CD4-positive, alpha-beta T cell treated with Interleukin-21 for 1 hour (primary cell): Measurements from ENCODE around the gene RBM12.
A peak's percentile ranks its signal among the peaks of the same experiment; 100 is the strongest.
"Not testable (repeated sequence)": the region's sequence is repeated elsewhere in the genome, so short reads cannot be mapped to it uniquely, and the experiment has no call there.

ENCODE experiments used
- DNase-seq: peaks from one replicate; pipeline ENCODE4 v3.0.0-alpha.2; 2020

Gene RBM12

GRCh38 chr20:35698298-35699126 is 33.8 kb upstream of the RBM12 start:
- no peak for DNase-seq

- no peak for DNase-seq
Measured at GRCh38 chr20:35697696-35698297, 33.1 kb upstream of the RBM12 start.

DNA sequence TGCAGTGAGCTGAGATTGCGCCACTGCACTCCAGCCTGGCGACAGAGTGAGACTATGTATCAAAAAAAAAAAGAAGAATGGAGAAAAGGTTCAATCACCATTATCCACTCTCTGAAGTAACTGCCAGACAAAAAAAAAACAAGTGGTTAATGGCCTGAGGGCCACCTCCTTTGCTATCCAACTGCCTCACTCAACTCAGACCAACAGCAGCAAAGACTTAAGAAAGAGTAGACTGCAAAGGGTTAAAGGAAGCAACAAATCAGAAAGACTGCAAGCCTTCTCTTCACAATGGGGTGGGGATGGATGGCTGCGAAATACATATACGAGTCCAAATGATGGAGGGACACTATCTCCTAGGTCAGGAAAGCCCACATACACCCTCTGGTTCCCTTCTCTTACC is 31.3 kb upstream of the RBM12 start:
- no peak for DNase-seq

DNA sequence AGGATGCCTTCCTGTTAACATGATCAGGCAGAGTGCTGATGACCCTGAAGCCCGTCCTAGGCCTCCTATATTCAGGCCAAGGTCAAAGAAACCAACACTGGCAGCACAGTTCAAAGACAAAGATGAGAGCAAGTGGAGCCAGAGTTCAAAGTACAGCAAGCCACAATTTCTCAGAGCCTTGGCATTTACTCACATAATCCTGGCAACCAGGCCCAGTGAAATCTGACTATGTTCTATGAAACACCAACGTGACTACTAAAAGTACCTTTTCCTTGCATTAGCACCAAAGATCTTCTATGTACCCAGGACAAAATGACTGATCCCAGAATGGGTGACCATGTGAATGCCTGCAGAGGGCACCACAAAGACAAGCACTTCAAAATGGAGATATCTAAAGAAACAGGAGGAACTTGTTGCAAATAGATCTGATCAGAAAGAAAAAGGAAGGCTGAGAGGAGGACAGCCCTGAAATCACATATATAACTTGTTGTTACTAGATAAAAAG is 30.6 kb upstream of the RBM12 start:
- no peak for DNase-seq

GRCh38 chr20:35690265-35690664 is 25.6 kb upstream of the RBM12 start:
- DNase-seq = no peak

DNA sequence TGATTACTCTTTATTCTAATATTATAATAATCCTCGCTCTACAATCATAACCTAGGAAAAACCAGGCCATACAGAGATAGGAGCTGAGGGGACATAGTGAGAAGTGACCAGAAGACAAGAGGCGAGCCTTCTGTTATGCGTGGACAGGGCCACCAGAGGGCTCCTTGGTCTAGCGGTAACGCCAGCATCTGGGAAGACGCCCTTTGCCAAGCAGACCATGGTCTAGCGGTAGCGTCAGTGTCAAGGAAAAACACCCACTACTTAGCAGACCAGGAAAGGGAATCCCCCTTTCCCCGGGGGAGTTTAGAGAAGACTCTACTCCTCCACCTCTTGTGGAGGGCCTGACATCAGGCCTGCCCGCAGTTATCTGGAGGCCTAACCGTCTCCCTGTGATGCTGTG is 22.2 kb upstream of the RBM12 start:
- DNase-seq = not testable (repeated sequence)

GRCh38 chr20:35685368-35685767 is 20.7 kb upstream of the RBM12 start:
- not testable (repeated sequence) for DNase-seq

- DNase-seq = no peak
Measured at GRCh38 chr20:35681960-35682359, 17.3 kb upstream of the RBM12 start.

DNA sequence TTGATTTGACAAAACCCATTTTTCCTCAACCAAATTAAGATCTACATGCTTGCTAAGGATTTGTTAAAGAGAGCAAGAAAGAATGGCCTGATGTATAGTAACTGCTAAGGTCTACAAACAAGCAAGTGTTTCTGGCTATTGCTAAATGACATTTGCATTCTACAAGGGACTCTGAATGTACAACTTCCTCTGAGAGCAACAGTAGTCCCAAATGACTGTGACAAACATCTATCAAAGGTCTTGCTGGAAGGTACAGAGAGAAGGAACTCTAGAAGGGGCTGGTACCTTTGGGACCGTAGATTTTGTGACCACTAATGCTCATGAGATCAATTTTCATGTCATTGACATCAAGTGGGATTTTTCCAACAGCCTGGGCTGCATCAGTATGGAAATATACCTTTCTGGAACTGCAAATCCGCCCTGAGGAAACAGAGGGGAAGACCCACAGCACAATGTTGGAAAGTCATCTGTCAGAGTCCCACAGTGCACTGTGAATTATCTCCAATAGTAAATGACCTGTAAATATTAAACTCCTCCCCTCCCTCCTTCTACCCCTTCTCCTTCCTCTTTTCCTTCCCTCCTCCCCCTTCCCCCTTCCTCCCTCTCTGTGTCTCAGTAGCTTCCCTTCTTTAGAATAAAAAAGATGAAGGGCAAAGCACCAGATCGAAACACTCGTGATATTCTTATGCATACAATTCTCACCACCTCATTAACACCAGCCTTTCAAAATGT is 15.9 kb upstream of the RBM12 start:
- DNase-seq = no peak

DNA sequence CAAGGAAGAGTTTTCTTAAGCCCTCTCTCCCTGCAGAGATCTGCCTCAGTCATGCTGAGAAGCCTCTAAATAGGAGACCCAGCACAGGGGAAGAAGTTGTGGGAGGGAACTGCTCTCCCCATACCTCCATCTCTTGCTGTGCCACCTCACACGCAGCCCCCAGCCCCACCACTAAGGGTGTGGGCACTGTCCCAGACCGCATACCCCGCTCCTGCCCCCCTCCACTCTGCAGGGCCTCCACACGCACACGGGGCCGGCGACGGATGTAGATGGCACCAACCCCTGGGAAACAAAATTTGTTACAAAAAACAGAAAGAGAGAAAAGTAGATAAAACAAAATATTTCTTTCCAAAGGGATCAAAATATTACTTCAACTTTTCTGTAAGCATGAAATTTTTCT is 10.2 kb upstream of the RBM12 start:
- DNase-seq = no peak

DNA sequence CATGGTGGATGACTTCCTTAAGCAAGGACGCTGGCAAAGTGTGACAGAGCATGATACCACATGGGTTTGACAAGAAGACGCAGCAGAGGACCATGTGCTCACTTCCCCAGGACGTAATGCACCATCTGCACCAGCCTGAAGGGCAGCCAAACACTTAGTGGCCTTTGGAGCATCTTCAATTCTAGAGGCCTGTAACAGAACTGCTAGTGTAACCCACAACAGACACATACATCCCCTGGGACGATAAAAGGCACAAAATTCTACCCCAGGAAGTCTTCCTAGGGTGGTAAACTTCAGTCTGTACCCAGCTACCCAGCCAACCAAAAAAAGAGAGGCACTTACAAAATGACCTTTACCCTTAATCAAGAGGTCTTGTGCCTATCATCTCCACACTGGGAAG is 9.2 kb upstream of the RBM12 start:
- no peak for DNase-seq

GRCh38 chr20:35669681-35670080 is 5.0 kb upstream of the RBM12 start:
- no peak for DNase-seq

DNA sequence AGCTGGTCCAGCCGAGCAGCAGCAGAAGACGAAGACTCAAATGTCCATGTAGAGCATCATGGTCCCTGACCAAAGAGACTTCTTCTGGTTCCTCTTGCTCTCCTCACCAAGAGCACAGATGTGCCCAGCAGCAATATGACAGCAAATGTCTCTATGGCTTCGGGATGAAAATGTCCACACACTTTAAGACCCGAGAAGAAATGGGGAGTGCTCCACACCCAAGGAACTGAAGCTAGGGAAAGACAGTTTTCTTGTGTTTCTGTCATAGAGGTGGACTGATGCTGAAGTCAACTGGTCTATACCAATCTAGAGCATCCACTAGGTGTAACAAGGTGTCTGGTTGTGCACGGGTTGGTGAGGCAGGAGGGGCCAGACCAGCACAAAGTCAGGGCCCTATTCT is 4.5 kb upstream of the RBM12 start:
- DNase-seq = no peak

- no peak for DNase-seq
Measured at GRCh38 chr20:35665949-35666288, 1.2 kb upstream of the RBM12 start.

- DNase-seq = peak; percentile 80
Measured at GRCh38 chr20:35663516-35664465, 909 bp downstream of the RBM12 start.

DNA sequence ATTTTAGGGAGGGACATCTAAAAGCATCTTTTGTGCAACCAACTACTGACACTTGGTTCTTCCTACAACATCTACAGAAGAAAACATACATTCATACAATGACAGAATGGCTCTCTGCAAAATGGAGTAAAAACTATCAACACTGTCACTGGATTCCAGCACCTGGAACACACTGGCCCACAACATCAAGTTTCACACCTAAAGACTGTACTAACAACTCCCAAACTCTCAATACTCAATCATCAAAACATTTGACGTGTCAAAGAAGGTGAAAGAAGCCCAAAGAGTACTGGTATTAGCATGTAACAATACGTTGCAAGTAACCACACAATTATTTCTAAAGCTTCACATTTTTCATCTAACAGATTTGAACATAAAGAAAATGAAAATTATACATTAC is 2.1 kb downstream of the RBM12 start:
- DNase-seq = no peak

- DNase-seq = no peak
Measured at GRCh38 chr20:35661908-35662307, 2.8 kb downstream of the RBM12 start.

DNA sequence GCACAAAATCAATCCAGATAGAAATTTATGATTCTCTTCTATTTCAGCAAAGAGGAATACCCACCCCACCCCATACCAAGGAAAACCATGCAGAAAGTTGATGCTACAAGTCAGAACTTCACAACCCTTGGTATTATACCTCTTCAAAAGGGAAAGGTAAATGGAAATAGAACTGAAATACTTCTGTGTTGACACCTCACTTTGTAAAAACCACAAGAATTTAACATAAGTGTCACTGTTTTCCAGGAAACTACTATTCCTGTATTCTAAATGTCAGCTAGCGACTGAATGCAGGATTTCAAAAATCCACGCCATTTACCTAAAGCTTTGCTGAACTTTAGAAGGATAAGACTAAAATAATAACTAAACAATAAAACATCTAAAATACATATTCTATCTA is 3.6 kb downstream of the RBM12 start:
- DNase-seq = peak; percentile 33

DNA sequence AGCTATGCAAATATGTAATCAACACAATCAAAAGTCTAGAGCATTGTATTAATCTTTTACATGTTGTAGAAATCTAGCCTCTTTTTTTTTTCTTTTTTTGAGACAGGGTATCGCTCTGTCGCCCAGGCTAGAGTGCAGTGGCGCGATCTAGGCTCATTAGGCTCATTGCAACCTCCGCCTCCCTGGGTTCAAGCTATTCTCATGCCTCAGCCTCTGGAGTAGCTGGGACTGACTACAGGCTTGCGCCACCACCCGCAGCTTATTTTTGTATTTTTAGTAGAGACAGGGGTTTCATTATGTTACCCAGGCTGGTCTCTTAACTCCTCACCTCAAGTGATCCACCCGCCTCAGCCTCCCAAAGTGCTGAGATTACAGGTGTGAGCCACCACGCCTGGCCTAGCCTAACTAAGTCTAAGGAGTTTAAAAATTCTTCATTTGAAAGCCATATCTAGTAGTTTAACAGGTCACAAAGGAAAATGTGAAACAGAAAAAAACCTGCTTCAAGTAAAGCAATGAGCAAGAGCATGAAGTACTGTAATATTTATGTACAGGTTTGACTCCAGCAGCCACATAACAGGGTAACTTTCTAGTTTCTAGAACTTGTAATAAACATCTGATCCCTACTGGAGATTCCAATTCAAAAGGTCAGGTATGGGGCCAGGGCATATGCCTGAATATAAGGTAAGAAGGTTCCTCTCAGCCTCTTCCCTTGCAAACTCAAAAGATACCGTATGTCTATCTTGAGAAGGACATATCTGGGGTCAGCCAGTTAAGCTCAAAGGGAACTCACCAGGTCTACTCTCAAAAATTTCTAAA is 4.4 kb downstream of the RBM12 start:
- DNase-seq = no peak

- no peak for DNase-seq
Measured at GRCh38 chr20:35657271-35657670, 7.4 kb downstream of the RBM12 start.

DNA sequence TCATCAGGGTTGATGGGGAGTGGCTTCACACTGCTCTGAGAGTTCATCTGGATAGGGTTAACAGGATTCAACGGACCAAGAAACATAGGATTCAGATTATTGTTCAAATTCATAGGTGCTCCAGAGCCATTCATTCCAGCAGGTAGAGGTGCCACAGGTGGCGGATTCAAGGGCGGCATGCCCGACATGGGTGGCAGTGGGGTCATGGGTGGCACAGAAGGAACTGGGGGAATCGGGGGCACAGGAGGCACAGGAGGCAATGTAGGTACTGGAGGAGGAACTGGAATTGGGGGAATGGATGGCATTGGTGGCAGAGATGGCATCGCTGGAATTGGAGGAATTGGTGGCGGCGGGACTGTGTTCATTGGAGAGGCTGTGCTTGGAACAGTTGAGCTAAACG is 10.3 kb downstream of the RBM12 start:
- DNase-seq = no peak

GRCh38 chr20:35653893-35654292 is 10.8 kb downstream of the RBM12 start:
- DNase-seq = no peak
